Stomach (tissue), 9 donors: Measurements from ENCODE around the gene NPB. TPM values are rescaled to one million over a fixed set of nuclear protein-coding genes. Genes with fewer than 3 reads are reported as not detected.

ENCODE experiments used
- DNase-seq, 2 donors: peaks; one replicate each; pipeline versions ENCODE4 v3.0.0 to v3.0.0-alpha.2; 2013 to 2019
- H3K27ac ChIP-seq, 5 donors: fragments of 200-600 bp in 4 of 5; sonication (generic) in 4 of 5; one replicate each; pipeline ENCODE4 v1.5.1; 2013 to 2019; ENCODE audit warnings: mild to moderate bottlenecking in 1 of 5, moderate library complexity in 1 of 5
- H3K27me3 ChIP-seq, 3 donors: fragments of 200-600 bp; sonication (generic); one replicate each; pipeline ENCODE4 v1.5.1; 2017 to 2019; ENCODE audit warnings: mixed run types in 1 of 3
- H3K36me3 ChIP-seq, 4 donors: fragments of 200-600 bp; sonication (generic); 1 replicate in 3 of 4; 2 replicates in 1 of 4; pipeline ENCODE4 v1.5.1; 2016 to 2019
- H3K4me1 ChIP-seq, 4 donors: fragments of 200-600 bp; sonication (generic); one replicate each; pipeline ENCODE4 v1.5.1; 2016 to 2019
- H3K4me3 ChIP-seq, 4 donors: fragments of 200-600 bp; sonication (generic) in 3 of 4; one replicate each; pipeline ENCODE4 v1.5.1; 2016 to 2019; ENCODE audit warnings: mild to moderate bottlenecking in 1 of 4
- H3K9me3 ChIP-seq, 4 donors: fragments of 200-600 bp; sonication (generic); one replicate each; pipeline ENCODE4 v1.5.1; 2016 to 2019
- EP300 ChIP-seq: sonication (generic); formaldehyde crosslinking; IDR thresholded peaks from one replicate; pipeline ENCODE4 v1.6.1; 2017; ENCODE audit warnings: antibody characterized with exemption
- POLR2A ChIP-seq, 4 donors: fragments of 450-650 bp; IDR thresholded peaks; one replicate each; pipeline ENCODE4 v1.6.1; 2016; ENCODE audit warnings: antibody characterized with exemption in 4 of 4, control low read depth in 2 of 4, mild to moderate bottlenecking in 1 of 4, moderate library complexity in 1 of 4
- POLR2AphosphoS5 ChIP-seq, 3 donors: sonication (generic); formaldehyde crosslinking; IDR thresholded peaks; one replicate each; pipeline ENCODE4 v1.6.1; 2016; ENCODE audit warnings: antibody characterized with exemption in 3 of 3
- WGBS, 5 donors: extraction: QIAGEN DNeasy Blood & Tissue Kit in 3 of 5; methylation state at CpG; one replicate each; pipeline versions ENCODE4 v1.1.5 to v1.1.7; 2013 to 2018; 5-methylcytosine and 5-hydroxymethylcytosine counted together
- intact Hi-C: fragments of 100-400 bp; cut with DNase I; formaldehyde crosslinking; loops from one replicate; pipeline ENCODE4 v1.15.1; 2023; ENCODE audit warnings: low total_unique reads
- polyA plus RNA-seq, 3 donors: library from polyadenylated mRNA; stranded (reverse); fragments of 200-250 nt; gene quantifications; one replicate each; pipeline ENCODE4 v1.2.3, GENCODE V29; 2013
- total RNA-seq, 5 donors: library from RNA; depleted of rRNA; stranded (reverse); fragments of >200 nt; gene quantifications; one replicate each; pipeline versions ENCODE4 v1.1.0 to v1.2.3, GENCODE V29; 2014 to 2016
- TF ChIP-seq, protein P1 (sequence below), 7 experiments: fragments of 450-650 bp in 4 of 7; fragments of 200-600 bp in 3 of 7; sonication (generic) in 3 of 7; IDR thresholded peaks; one replicate each; pipeline ENCODE4 v1.5.1; 2016 to 2019; ENCODE audit warnings: antibody characterized with exemption in 7 of 7, control low read depth in 2 of 7, mild to moderate bottlenecking in 1 of 7
- donor health status: healthy with polysubstance abuse.
- donor health status: Bipolar disorder and iron deficiency.
- donor health status: healthy.

Gene NPB
- total and polyA plus RNA-seq, 8 donors = 0.83 to 2.0 (median 1.2) TPM; not detected in 4

DNA sequence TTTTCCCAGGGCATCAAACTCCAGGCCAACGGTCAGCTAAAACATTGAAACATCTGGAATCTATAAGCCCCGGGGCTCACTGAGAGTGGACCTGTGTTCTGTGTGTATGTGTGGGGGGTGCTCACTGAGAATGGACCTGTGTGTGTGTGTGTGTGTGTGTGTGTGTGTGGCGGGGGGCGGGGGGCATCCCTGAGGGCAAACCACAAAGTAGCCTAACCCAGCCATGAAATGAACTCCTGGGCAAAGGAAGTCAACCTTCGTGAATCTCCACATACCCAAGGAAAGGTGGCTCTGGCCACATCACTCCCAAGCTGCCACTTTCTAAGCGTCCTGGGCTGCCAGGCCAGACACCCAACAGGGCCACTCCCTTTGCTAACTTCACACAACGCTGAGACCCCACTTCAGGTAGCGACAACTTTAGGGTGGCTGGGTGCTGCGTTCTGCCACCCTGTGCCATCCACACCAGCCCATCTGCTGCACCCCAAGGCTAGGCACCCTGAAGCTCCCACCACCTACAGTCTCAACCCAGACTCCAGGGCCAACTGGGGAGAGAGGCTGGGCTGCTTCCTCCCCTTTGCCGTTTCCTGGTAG lies 23.9 kb downstream of the NPB start:
- peak overlapping the region; percentile 92 to 98 (median 94) for H3K4me3 ChIP-seq
- peaks cover 8 to 17% (median 16%) of the 10 kb centered on the region in 4 donors for H3K36me3 ChIP-seq
- no peak for TF ChIP-seq EP300
- TF ChIP-seq, protein P1, sequence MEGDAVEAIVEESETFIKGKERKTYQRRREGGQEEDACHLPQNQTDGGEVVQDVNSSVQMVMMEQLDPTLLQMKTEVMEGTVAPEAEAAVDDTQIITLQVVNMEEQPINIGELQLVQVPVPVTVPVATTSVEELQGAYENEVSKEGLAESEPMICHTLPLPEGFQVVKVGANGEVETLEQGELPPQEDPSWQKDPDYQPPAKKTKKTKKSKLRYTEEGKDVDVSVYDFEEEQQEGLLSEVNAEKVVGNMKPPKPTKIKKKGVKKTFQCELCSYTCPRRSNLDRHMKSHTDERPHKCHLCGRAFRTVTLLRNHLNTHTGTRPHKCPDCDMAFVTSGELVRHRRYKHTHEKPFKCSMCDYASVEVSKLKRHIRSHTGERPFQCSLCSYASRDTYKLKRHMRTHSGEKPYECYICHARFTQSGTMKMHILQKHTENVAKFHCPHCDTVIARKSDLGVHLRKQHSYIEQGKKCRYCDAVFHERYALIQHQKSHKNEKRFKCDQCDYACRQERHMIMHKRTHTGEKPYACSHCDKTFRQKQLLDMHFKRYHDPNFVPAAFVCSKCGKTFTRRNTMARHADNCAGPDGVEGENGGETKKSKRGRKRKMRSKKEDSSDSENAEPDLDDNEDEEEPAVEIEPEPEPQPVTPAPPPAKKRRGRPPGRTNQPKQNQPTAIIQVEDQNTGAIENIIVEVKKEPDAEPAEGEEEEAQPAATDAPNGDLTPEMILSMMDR (IDR thresholded peaks at IDR 0.05) = no peak
- no peak for TF ChIP-seq POLR2AphosphoS5 (IDR thresholded peaks at IDR 0.05)
- no peak for TF ChIP-seq POLR2A (IDR thresholded peaks at IDR 0.05)
- 39 to 53% (median 48%) methylated on average over 3 to 10 of the region's 10 CpGs for WGBS, 5 donors
- peak overlapping the region; percentile 93 to 99 (median 98) for H3K27ac ChIP-seq
- H3K9me3 ChIP-seq = no peaks in the 10 kb centered on the region
- intact Hi-C loops = no loop called here
- H3K27me3 ChIP-seq = peaks cover 0 to 25% (median 6%) of the 10 kb centered on the region in 3 donors
- no peak for DNase-seq
- H3K4me1 ChIP-seq = peaks cover 53 to 71% (median 67%) of the 10 kb centered on the region in 4 donors

DNA sequence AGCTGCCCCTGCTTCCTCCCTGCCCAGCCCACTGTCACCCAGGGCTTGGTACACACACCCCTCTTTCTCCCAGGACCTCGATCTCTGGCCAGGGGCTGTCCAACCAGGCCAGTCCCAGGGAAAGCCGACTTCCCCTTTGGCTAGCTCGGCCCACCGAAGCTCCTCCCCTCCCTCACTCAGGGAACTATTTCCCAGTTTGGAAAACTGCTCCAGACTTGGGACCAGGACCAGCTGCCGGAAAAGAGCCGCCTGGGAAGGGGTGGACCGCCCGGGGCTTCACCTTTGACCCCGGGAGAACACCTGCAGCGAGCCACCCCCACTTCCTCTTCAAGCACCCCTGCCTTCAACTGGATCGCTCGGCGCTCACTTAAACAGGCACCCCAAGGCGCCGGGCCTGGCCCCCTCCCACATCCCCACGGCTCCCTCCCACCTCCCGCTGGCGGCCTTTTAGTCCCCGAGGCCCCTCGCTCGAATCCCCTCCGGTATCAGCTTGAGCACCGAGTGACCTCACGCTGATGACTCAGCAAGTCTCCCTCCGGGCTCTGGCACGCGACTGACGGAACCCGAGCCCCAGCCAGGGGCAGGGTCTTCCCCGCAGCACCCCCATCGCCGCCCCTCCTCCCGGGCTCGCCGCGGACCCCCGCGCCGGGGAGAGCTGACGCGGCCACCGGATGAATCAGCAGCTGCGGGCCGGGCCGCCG lies 24.6 kb downstream of the NPB start:
- Histone ChIP-seq H3K4me3 (peak overlapping the region; percentile 92 to 98 (median 94)), H3K9me3 (no peaks in the 10 kb centered on the region), H3K4me1 (peaks cover 53 to 66% (median 63%) of the 10 kb centered on the region in 4 donors), H3K27ac (peak overlapping the region; percentile 93 to 99 (median 98)), H3K36me3 (peaks cover 8 to 13% (median 12%) of the 10 kb centered on the region in 4 donors), H3K27me3 (peaks cover 0 to 31% (median 6%) of the 10 kb centered on the region in 3 donors)
- DNase-seq = peak; percentile 89 to 92
- intact Hi-C loops = no loop called here
- WGBS, 5 donors = 0 to 1% (median 0%) methylated on average over 10 to 46 of the region's 46 CpGs
- TF ChIP-seq POLR2AphosphoS5 (IDR thresholded peaks at IDR 0.05) = peak in 2 of 3 donors; percentile 81
- TF ChIP-seq, protein P1 (IDR thresholded peaks at IDR 0.05) = no peak

DNA sequence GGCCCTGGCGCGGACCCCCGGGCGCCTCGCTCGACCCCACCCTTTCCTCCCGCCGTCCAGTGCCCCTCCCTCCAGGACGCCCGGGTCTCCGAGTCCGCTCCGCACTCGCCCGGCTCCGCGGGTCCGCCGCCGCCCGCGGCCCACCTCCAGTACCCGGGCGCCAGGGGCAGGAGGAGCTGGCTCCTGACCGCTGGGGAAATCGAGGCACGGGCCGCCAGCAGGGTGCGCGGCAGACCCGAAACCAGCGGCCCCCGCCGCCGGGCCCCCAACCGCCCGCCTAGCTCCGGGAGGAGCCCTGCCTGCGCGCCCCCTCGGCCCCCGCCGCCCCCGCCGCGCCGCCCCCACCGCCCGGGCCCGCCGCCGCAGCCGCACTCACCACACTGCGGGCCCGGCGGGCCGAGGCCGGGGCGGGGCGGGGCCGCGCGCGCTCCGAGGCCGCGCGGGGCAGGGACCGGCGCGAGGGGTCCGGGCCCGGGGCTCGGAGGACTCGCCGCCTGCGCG lies 25.2 kb downstream of the NPB start:
- TF ChIP-seq, protein P1 (IDR thresholded peaks at IDR 0.05) = no peak
- no peak for TF ChIP-seq EP300
- TF ChIP-seq POLR2A (IDR thresholded peaks at IDR 0.05) = no peak
- no peak for TF ChIP-seq POLR2AphosphoS5 (IDR thresholded peaks at IDR 0.05)
- peaks cover 53 to 62% (median 59%) of the 10 kb centered on the region in 4 donors for H3K4me1 ChIP-seq
- peaks cover 7 to 8% (median 8%) of the 10 kb centered on the region in 4 donors for H3K36me3 ChIP-seq
- peak overlapping the region; percentile 93 to 99 (median 98) for H3K27ac ChIP-seq
- intact Hi-C loops = no loop called here
- DNase-seq = no peak
- peaks cover 0 to 35% (median 6%) of the 10 kb centered on the region in 3 donors for H3K27me3 ChIP-seq
- H3K4me3 ChIP-seq = peak overlapping the region; percentile 92 to 98 (median 94)
- H3K9me3 ChIP-seq = no peaks in the 10 kb centered on the region
- 0 to 1% (median 0%) methylated on average over 23 to 74 of the region's 78 CpGs; no CpG with 5 or more reads in 2 of the 5 donors for WGBS, 5 donors

DNA sequence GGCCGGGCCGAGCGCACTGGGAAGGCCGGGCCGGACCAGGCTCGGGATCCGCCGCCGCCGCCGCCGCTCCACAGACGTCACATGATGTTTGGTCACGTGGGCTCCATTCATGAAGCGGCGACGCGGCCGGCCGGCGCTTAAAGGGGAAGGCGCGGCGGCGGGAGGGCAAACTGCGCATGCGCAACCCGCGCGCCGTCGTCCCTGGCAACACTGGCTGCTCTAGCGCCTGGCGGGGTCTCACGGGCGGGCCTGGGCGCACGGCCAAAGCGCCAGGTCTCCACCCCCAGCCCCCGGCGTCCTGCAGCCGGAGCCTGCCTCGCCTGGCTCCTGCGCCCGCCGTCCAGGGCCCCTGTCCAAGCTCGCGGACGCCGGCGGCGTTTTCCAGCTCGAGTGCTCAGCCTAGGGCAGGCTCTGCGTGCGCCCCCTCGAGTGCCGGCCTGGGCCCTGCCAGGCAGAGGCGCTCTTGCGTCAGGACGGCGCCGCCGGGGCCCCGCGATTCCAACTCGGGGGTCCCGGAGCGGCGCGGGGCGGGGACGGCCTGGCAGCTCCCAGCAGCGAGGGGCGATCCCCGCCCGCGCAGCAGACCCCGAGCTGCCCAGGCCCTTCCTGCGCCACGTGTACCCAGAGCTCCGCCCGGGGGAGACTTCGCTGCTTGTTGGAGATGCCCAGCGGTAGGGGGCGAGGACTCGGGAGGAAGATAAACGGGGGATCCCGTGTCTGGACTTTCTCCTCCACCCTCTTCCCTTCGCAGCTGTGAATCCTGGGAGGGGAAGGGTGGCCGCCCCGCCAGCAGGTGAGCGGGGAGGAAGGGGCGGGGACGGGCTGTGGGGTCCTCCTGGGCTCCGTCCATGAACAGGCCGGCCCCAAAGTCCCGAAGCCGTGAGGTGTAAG lies 25.9 kb downstream of the NPB start, which contains the start of gene MAFG:
MAFG (minus strand) TSS at position 83 of the 891 bp plus-strand sequence. CDS start 4,550 bp downstream, outside the sequence.
- DNase-seq = peak; percentile 94 to 99
- TF ChIP-seq EP300 (no peak), POLR2AphosphoS5 (IDR thresholded peaks at IDR 0.05) (peak in 2 of 3 donors; percentile 87 to 88), POLR2A (IDR thresholded peaks at IDR 0.05) (no peak)
- TF ChIP-seq, protein P1 (IDR thresholded peaks at IDR 0.05) = peak in 1 of 7 experiments; percentile 8
- H3K27me3 ChIP-seq = peaks cover 0 to 39% (median 6%) of the 10 kb centered on the region in 3 donors
- intact Hi-C loops = no loop called here
- H3K9me3 ChIP-seq = no peaks in the 10 kb centered on the region
- H3K27ac ChIP-seq = peak within 1 kb of the TSS; percentile 93 to 99 (median 98)
- H3K4me1 ChIP-seq = peaks cover 47 to 55% (median 52%) of the 10 kb centered on the region in 4 donors
- H3K36me3 ChIP-seq = peaks cover under 1 to 1% (median under 1%) of the 10 kb centered on the region in 4 donors
- WGBS, 5 donors = 0 to 2% (median 0%) methylated on average over 5 to 98 of the region's 98 CpGs
- peak within 1 kb of the TSS; percentile 92 to 98 (median 94) for H3K4me3 ChIP-seq
